GM20000 (cell line): ENCODE measurements around the gene MAPK8IP1.

Experiments
- DNase-seq: peaks from one replicate; pipeline ENCODE4 v3.0.0; 2012; ENCODE audit warnings: low spot score
- TF ChIP-seq, protein P1 (sequence below): IDR thresholded peaks from 2 replicates; pipeline ENCODE4 v1.5.1; 2012; ENCODE audit warnings: mild to moderate bottlenecking, control low read depth; ENCODE audit errors: extremely low read depth, missing control alignments

MAPK8IP1 gene

DNA sequence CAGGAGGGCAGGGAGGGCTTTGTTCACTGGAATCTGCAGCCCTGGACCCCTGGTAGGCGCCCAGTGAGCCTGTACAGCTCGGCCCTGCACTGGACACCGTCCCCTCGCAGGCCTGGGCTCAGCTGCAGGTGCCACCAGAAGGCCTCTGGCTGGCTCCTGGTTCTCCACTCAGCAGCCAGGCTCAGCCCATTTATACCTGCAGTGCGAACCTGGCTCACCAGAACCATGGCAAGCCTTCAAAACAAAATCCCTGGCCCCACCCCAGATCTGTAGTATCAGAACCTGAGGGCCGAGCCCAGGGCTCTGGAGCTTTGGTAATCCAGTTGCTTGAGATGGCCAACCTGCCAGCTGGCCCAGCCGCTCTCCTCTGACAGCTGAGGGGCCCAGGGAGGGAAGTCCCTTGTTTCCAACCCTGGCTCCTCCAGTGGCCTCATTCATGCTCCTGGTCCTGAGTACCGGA, 22.5 kb downstream of the MAPK8IP1 start:
- TF ChIP-seq, protein P1, sequence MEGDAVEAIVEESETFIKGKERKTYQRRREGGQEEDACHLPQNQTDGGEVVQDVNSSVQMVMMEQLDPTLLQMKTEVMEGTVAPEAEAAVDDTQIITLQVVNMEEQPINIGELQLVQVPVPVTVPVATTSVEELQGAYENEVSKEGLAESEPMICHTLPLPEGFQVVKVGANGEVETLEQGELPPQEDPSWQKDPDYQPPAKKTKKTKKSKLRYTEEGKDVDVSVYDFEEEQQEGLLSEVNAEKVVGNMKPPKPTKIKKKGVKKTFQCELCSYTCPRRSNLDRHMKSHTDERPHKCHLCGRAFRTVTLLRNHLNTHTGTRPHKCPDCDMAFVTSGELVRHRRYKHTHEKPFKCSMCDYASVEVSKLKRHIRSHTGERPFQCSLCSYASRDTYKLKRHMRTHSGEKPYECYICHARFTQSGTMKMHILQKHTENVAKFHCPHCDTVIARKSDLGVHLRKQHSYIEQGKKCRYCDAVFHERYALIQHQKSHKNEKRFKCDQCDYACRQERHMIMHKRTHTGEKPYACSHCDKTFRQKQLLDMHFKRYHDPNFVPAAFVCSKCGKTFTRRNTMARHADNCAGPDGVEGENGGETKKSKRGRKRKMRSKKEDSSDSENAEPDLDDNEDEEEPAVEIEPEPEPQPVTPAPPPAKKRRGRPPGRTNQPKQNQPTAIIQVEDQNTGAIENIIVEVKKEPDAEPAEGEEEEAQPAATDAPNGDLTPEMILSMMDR, result no peak
- no peak for DNase-seq

DNA sequence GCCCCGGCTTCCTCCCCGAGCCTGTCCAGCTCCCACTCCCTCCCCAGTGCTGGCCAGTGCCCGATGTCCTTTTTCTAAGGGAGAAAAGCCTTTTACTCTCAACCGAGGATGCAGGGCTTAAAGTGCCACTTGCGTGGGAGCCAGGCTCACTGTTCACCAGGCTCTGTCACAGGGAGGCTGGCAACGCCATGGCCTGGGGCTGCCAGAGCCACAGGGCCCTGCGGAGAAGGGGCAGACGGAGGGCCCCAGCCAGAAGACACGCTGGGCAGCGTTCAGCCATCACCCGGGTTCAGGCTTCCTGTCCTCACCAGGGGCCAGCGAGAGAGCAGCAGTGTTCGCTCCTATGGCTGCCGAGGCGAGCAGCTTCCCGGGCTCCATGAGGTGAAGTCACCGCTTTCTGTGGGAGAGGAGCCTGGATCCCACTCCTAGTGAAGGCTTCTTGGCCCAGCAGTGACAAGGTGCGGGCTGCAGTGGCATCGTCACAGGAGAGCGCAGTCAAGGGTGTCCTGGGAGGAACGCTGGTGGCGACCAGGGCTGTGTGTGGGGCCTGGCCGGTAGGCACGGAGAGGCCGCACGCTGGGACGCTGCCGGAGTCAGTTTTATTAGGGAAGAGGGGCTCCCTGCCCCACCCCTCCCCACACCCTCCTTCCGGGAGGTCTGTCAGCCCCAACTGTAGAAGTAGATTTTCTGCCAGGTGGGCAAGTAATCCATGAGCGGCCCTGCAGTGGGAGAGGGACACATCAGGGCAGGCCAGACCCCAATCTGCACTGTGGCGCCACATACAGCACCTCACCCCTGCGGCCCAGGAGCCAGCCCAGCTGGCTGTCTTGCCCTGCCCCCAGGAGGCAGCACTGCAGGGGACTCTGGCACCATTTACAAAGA, 24.4 kb downstream of the MAPK8IP1 start:
- no peak for DNase-seq
- TF ChIP-seq, protein P1, result no peak

DNA sequence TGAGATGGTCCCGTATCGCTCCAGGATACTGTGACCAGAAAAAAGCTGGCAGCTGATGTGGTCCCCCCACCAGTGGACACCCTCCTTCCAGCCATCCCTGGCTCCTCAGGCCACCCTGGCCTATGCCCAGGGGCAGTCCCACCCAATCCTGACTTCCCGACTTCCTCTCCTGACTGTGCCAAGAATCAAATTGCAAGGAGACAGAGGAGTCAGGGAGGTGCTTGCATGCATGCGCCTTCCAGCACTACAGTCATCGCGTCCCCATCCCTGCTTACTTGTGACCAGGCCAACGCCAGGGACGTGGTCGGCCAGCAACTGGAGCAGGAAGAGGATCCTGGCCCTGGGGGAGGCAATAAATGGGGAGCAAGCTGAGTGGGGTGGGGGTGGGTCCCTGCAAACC, 25.2 kb downstream of the MAPK8IP1 start:
- TF ChIP-seq, protein P1, result no peak
- no peak for DNase-seq

DNA sequence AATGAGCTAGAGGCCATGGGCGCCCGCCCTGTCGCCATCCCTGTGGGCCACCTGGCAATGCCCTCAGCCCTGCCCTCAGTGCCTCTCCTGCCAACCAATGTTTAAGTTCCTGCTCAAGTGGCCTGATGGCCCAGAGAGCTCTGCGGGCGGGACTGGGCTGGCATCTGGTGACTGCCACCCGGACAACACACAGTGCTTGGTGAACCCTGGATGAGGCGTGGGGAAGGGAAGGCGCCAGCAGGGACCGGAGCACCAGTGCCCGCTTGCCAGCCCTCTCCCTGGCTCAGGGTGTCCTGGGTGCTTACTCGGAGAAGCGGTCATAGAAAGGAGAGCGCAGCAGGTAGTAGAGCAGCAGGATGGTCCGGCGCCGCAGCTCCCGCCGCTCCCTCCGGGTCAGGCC, 28.1 kb downstream of the MAPK8IP1 start:
- no peak for DNase-seq
- TF ChIP-seq, protein P1, result no peak

DNA sequence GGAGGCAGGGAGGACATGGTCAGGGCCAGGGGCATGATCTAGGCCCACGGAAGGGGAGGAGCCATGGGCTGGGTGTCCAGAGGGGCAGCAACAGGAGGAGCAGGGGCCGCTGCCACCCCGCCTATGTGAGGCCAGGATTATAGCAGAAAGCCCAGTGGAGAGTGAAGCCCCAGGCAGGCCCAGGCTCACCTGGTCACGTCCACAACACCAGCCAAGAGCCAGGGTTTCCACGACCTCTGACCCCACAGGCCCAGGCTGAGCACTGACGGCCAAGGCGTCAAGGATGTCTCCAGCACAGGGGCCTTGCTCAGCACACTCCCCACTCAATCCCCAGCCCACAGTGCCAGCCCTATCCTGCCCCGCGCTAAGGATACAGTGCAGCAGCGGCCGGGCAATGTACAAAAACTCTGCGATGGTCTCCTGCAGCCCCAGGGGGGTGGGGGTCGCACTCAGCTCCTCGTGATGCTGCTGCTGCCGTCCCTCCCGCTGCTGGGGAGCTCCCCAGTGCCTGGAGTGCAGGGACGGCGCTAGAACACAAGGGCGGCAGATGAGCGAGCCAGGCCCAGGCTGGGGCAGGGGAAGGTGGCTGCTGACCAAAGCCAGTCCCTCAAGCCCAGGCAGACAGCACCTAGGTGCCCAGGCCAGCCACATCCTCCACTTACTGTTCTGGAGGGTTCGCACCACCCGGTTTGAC, 28.6 kb downstream of the MAPK8IP1 start:
- TF ChIP-seq, protein P1, result no peak
- DNase-seq, result no peak

DNA sequence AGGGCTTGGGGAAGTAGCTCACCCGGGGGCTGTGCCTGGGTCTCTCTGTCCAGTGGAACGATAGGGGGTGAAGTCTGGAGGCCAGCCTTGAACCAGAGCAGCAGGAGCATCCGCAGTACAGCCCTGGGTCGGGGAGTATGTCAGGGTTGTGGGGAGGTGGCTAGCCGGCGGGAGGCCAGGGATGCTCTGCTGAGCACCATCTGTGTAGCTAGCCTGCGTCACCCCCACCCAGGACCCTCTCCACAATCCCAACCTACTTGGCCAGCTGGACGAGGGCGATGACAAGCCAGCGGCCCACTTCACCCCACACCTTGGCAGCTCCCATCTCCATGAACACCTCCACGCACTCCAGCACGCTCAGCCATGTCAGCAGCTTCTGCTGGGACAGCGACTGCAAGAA, 30.0 kb downstream of the MAPK8IP1 start:
- no peak for DNase-seq
- TF ChIP-seq, protein P1, result no peak

DNA sequence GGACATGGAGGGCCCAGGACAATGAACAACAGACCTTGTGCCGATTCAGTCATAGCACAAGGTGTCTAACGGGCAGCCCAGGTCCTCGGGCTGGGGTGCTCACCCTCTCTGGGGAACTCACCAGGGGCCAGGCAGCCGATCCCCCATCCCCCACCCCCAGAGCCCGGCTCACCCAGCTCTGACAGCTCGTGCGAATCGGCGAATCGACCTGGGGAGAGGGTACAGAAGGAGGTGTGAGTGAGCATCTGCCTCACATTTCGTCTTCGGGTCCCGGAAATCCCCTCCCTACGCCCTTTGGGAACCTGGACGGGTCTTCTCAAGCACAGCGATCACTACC, 31.8 kb downstream of the MAPK8IP1 start:
- DNase-seq, result no peak
- TF ChIP-seq, protein P1, result no peak
